ENCODE results near the gene RNASE8. TPM values are rescaled to one million over a fixed set of nuclear protein-coding genes. Genes with fewer than 3 reads are reported as not detected.

Gene RNASE8
- total and polyA plus RNA-seq, 7 donors, result not detected

DNA sequence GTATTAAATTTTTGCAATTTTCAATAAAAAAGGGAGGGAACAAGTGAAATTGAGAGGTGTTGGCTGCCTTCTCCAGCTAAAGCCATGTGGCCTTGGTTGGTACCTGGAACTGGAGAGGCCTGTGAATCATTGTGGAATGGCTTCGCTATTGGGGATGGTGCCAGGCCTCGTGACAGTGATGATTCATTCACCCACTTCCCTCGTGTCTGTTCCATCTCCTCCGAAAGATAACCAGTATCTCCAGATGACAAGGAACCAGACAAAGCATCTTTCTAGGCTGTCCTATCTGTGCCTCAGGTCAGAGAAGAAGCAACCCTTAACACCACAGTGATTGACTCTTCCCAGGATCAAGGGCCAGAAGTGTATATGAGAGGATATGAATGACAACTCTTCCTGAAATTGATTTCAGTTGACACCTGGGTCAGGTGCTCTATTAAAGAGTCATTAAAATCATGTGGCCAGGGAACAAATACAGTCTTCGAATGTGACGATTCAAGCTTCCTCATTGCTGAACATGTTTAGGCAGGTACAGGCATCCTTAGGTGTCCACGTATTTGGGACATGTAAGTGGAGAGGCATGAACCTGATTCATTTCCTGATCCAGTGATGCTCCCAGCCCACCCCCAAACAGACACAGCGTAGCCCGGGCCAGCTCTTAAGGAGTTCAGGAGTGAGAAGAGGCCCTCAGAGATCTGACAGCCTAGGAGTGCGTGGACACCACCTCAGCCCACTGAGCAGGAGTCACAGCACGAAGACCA is 15.8 kb upstream of the RNASE8 start, which contains the start of gene RNASE7:
TSS of gene RNASE7 (plus strand) at position 687 of the 758 bp plus-strand sequence. CDS start 631 bp downstream, outside the sequence.
- DNase-seq (peak; percentile 59 to 83), ATAC-seq (peak; percentile 39 to 57 (median 50))
- Histone ChIP-seq H3K36me3 (ENCODE audit: insufficient read depth in 1 of 2, low read depth in 1 of 2) (no peaks in the 10 kb centered on the region), H3K9me3 (no peaks in the 10 kb centered on the region), H3K27ac (peak within 1 kb of the TSS; percentile 73), H3K27me3 (ENCODE audit: insufficient read depth in 3 of 3, low read length in 2 of 3) (no peaks in the 10 kb centered on the region), H3K4me3 (no peak within 1 kb of the TSS), H3K4me1 (peaks cover 75% of the 10 kb centered on the region)
- TF ChIP-seq, protein P1, sequence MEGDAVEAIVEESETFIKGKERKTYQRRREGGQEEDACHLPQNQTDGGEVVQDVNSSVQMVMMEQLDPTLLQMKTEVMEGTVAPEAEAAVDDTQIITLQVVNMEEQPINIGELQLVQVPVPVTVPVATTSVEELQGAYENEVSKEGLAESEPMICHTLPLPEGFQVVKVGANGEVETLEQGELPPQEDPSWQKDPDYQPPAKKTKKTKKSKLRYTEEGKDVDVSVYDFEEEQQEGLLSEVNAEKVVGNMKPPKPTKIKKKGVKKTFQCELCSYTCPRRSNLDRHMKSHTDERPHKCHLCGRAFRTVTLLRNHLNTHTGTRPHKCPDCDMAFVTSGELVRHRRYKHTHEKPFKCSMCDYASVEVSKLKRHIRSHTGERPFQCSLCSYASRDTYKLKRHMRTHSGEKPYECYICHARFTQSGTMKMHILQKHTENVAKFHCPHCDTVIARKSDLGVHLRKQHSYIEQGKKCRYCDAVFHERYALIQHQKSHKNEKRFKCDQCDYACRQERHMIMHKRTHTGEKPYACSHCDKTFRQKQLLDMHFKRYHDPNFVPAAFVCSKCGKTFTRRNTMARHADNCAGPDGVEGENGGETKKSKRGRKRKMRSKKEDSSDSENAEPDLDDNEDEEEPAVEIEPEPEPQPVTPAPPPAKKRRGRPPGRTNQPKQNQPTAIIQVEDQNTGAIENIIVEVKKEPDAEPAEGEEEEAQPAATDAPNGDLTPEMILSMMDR (IDR thresholded peaks at IDR 0.05), result no peak
- 68 to 73% (median 69%) methylated on average over 11 of the region's 11 CpGs for WGBS, 3 donors
- intact Hi-C loops (cut with DNase I), result loop anchor here (5.0 kb wide), 2 partner anchors 185 to 345 kb away; no protein-coding TSS in a partner anchor

DNA sequence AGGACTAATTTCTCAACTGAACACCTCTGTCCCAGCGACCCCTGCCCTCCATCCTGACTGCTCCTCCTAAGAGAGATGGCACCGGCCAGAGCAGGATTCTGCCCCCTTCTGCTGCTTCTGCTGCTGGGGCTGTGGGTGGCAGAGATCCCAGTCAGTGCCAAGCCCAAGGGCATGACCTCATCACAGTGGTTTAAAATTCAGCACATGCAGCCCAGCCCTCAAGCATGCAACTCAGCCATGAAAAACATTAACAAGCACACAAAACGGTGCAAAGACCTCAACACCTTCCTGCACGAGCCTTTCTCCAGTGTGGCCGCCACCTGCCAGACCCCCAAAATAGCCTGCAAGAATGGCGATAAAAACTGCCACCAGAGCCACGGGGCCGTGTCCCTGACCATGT is 14.7 kb upstream of the RNASE8 start:
- H3K4me3 ChIP-seq, result no peak overlapping the region
- peak overlapping the region; percentile 73 for H3K27ac ChIP-seq
- no peak for ATAC-seq
- H3K36me3 ChIP-seq (ENCODE audit: insufficient read depth in 1 of 2, low read depth in 1 of 2), result no peaks in the 10 kb centered on the region
- peak in 1 of 2 donors; percentile 52 for DNase-seq
- intact Hi-C loops (cut with DNase I), result loop anchor here (5.0 kb wide), 2 partner anchors 186 to 346 kb away; no protein-coding TSS in a partner anchor
- H3K4me1 ChIP-seq, result peaks cover 73% of the 10 kb centered on the region
- WGBS, 3 donors, result 27 to 34% (median 27%) methylated on average over 8 of the region's 8 CpGs
- no peaks in the 10 kb centered on the region for H3K9me3 ChIP-seq
- H3K27me3 ChIP-seq (ENCODE audit: insufficient read depth in 3 of 3, low read length in 2 of 3), result no peaks in the 10 kb centered on the region
- TF ChIP-seq, protein P1 (IDR thresholded peaks at IDR 0.05), result no peak

- Histone ChIP-seq H3K9me3 (no peaks in the 10 kb centered on the region), H3K27me3 (ENCODE audit: insufficient read depth in 3 of 3, low read length in 2 of 3) (no peaks in the 10 kb centered on the region), H3K36me3 (ENCODE audit: insufficient read depth in 1 of 2, low read depth in 1 of 2) (no peaks in the 10 kb centered on the region), H3K4me1 (peaks cover 73% of the 10 kb centered on the region), H3K4me3 (no peak overlapping the region), H3K27ac (peak overlapping the region; percentile 73)
- no peak for ATAC-seq
- 9 to 23% (median 12%) methylated on average over 2 of the region's 2 CpGs for WGBS, 3 donors
- DNase-seq, result no peak
- intact Hi-C loops (cut with DNase I), result loop anchor here (5.0 kb wide), 2 partner anchors 186 to 346 kb away; no protein-coding TSS in a partner anchor
- TF ChIP-seq, protein P1 (IDR thresholded peaks at IDR 0.05), result no peak
Measured at GRCh38 chr14:21043387-21043973, 14.1 kb upstream of the RNASE8 start.

DNA sequence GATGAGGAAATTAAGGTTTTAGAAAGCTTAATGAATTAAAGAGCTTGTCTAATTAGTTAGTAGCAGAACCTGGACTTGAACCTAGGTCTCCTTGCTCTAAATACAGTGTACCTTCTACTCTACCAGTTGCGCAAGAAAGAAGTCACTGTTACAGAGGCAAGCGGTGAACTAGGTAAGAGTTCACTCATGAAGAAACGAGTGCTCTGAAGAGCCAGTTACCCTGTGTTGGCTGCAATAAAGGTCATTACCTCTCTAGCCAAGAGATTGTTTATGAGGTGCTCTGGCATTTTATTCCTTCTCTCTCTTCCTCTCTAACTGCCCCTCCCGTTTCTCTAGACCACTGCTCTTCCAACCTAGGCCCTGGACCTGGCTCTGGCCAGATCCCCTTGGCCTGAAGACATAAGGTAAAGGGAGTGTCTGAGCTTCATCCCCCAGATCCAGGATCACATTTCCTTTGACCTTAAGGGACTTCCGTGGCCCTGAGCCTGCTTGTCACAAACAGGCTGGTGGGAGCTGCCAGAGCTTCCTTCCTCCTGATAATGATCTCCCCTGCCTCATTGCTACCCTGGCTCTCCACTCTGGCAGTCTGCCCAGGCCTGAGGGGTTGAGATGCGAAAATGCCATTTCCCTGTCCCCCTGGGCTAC is 13.5 kb upstream of the RNASE8 start:
- intact Hi-C loops (cut with DNase I), result loop anchor here (5.0 kb wide), 2 partner anchors 187 to 347 kb away; no protein-coding TSS in a partner anchor
- peak in 3 of 4 donors; percentile 9 to 58 (median 48) for ATAC-seq
- peak overlapping the region; percentile 73 for H3K27ac ChIP-seq

More for the DNA sequence above, 13.5 kb upstream of the RNASE8 start:
- WGBS, 3 donors, result 13 to 15% (median 14%) methylated on average over 6 of the region's 6 CpGs
- H3K36me3 ChIP-seq (ENCODE audit: insufficient read depth in 1 of 2, low read depth in 1 of 2), result no peaks in the 10 kb centered on the region
- no peaks in the 10 kb centered on the region for H3K27me3 ChIP-seq (ENCODE audit: insufficient read depth in 3 of 3, low read length in 2 of 3)
- DNase-seq, result peak; percentile 35 to 73
- peaks cover 70% of the 10 kb centered on the region for H3K4me1 ChIP-seq
- no peaks in the 10 kb centered on the region for H3K9me3 ChIP-seq
- H3K4me3 ChIP-seq, result no peak overlapping the region
- TF ChIP-seq, protein P1 (IDR thresholded peaks at IDR 0.05), result no peak
